ENCODE data around the gene FAM111A. TPM values are rescaled to one million over a fixed set of nuclear protein-coding genes. Genes with fewer than 3 reads are reported as not detected.

FAM111A gene
- total RNA-seq, 1 experiment from 2014 or later = 49.2 TPM

GRCh38 chr11:59200423-59200746, 57.7 kb downstream of the FAM111A start:
- Histone ChIP-seq H3K79me2 (ENCODE audit: low read length) (no peaks in the 10 kb centered on the region), H2AFZ (ENCODE audit: low read length) (no peak overlapping the region), H4K20me1 (ENCODE audit: low read length) (no peaks in the 10 kb centered on the region), H3K27me3 (ENCODE audit: low read length) (no peaks in the 10 kb centered on the region), H3K27ac (ENCODE audit: low read length) (no peak overlapping the region), H3K9me2 (replicated peaks; ENCODE audit: low read length) (no peaks in the 10 kb centered on the region), H3K9ac (ENCODE audit: low read length) (no peak overlapping the region), H3K36me3 (ENCODE audit: low read depth, low read length) (no peaks in the 10 kb centered on the region), H3K4me2 (ENCODE audit: low read length) (no peak overlapping the region), H3K4me1 (ENCODE audit: insufficient read depth, low read length) (0 out of 2 replicates have a peak, but pooled peaks cover 4% of the 10 kb centered on the region), H3F3A (ENCODE audit: low read length, unreplicated experiment) (no peaks in the 10 kb centered on the region), H3K9me3 (ENCODE audit: low read length) (no peaks in the 10 kb centered on the region), H3K4me3 (ENCODE audit: low read length) (no peak overlapping the region)
- ATAC-seq = no peak
- no peak for TF ChIP-seq CTCF (conservative IDR thresholded peaks at IDR 0.05; ENCODE audit: low read depth, low read length)
- TF ChIP-seq EZH2phosphoT487 (IDR thresholded peaks at IDR 0.05; ENCODE audit: borderline replicate concordance, low read length) = no peak
- TF ChIP-seq EZH2 (IDR thresholded peaks at IDR 0.05; ENCODE audit: low read length, unreplicated experiment) = no peak
- ChIA-PET POLR2A (ENCODE audit: unreplicated experiment) (no interaction called here), CTCF (no interaction called here)
- intact Hi-C loops (cut with micrococcal nuclease) = no loop called here
- no TSS peak for BruUV-seq (replicated peaks)
- DNase-seq = no peak

GRCh38 chr11:59201353-59201752, 58.7 kb downstream of the FAM111A start:
- H2AFZ ChIP-seq (ENCODE audit: low read length) = no peak overlapping the region
- no peak overlapping the region for H3K9ac ChIP-seq (ENCODE audit: low read length)
- H3K4me3 ChIP-seq (ENCODE audit: low read length) = no peak overlapping the region
- no peaks in the 10 kb centered on the region for H4K20me1 ChIP-seq (ENCODE audit: low read length)
- no peaks in the 10 kb centered on the region for H3K36me3 ChIP-seq (ENCODE audit: low read depth, low read length)
- H3K9me3 ChIP-seq (ENCODE audit: low read length) = no peaks in the 10 kb centered on the region
- no peak for TF ChIP-seq EZH2phosphoT487 (IDR thresholded peaks at IDR 0.05; ENCODE audit: borderline replicate concordance, low read length)
- TF ChIP-seq CTCF (conservative IDR thresholded peaks at IDR 0.05; ENCODE audit: low read depth, low read length) = peak; percentile 71
- no peaks in the 10 kb centered on the region for H3K79me2 ChIP-seq (ENCODE audit: low read length)
- 0 out of 2 replicates have a peak, but pooled peaks cover 4% of the 10 kb centered on the region for H3K4me1 ChIP-seq (ENCODE audit: insufficient read depth, low read length)
- no peaks in the 10 kb centered on the region for H3K27me3 ChIP-seq (ENCODE audit: low read length)
- no peak overlapping the region for H3K4me2 ChIP-seq (ENCODE audit: low read length)
- no peaks in the 10 kb centered on the region for H3F3A ChIP-seq (ENCODE audit: low read length, unreplicated experiment)
- ATAC-seq = no peak
- intact Hi-C loops (cut with micrococcal nuclease) = no loop called here
- DNase-seq = peak; percentile 11
- no TSS peak for BruUV-seq (replicated peaks)
- H3K27ac ChIP-seq (ENCODE audit: low read length) = no peak overlapping the region
- no peaks in the 10 kb centered on the region for H3K9me2 ChIP-seq (replicated peaks; ENCODE audit: low read length)
- POLR2A ChIA-PET (ENCODE audit: unreplicated experiment) = no interaction called here
- CTCF ChIA-PET = no interaction called here

Other genes with a start within 250 kb of the FAM111A start
- not detected in 2 replicates for gene GLYATL1, start 203.4 kb upstream of the FAM111A start, total RNA-seq (2014; rRNA removed)
- not detected in 2 replicates for gene GLYATL1B, start 56.5 kb upstream of the FAM111A start, total RNA-seq (2014; rRNA removed)
- gene FAM111B, start 35.6 kb upstream of the FAM111A start, total RNA-seq (2014; rRNA removed) = 22.5 and 26.7 TPM in 2 replicates
- gene DTX4, start 29.3 kb downstream of the FAM111A start, total RNA-seq (2014; rRNA removed) = 4.0 and 4.9 TPM in 2 replicates
- not detected in 2 replicates for gene MPEG1, start 70.1 kb downstream of the FAM111A start, total RNA-seq (2014; rRNA removed)
- not detected in 2 replicates for gene OR5AN1, start 216.0 kb downstream of the FAM111A start, total RNA-seq (2014; rRNA removed)

All from PC-3 (cell line).